ENCODE results near the gene CACNG1. TPM values are rescaled to one million over a fixed set of nuclear protein-coding genes. Genes with fewer than 3 reads are reported as not detected.

CACNG1 gene
- total RNA-seq, 4 donors from 2014 or later, result not detected

- TF ChIP-seq CTCF (IDR thresholded peaks at IDR 0.05; ENCODE audit: low read depth), result no peak
Measured at GRCh38 chr17:67053438-67054000, 9.2 kb downstream of the CACNG1 start.

GRCh38 chr17:67054011-67054591 is 9.7 kb downstream of the CACNG1 start:
- TF ChIP-seq CTCF (IDR thresholded peaks at IDR 0.05; ENCODE audit: low read depth), result no peak

GRCh38 chr17:67054608-67055007 is 10.3 kb downstream of the CACNG1 start:
- no peak for TF ChIP-seq CTCF (IDR thresholded peaks at IDR 0.05; ENCODE audit: low read depth)

GRCh38 chr17:67055041-67055443 is 10.7 kb downstream of the CACNG1 start:
- TF ChIP-seq CTCF (IDR thresholded peaks at IDR 0.05; ENCODE audit: low read depth), result no peak

GRCh38 chr17:67055811-67056745 is 11.7 kb downstream of the CACNG1 start:
- no peak for TF ChIP-seq CTCF (IDR thresholded peaks at IDR 0.05; ENCODE audit: low read depth)

GRCh38 chr17:67056746-67057490 is 12.6 kb downstream of the CACNG1 start:
- TF ChIP-seq CTCF (IDR thresholded peaks at IDR 0.05; ENCODE audit: low read depth), result no peak
